GM23338 (cell line): ENCODE data around the gene AFF1.

Experiments
- CREB1 ChIP-seq: fragments of 250-450 bp; sonication (Bioruptor Pico); IDR thresholded peaks from 2 replicates; pipeline ENCODE4 v1.5.0; 2020; ENCODE audit warnings: low read depth, mild to moderate bottlenecking, moderate library complexity
- CTCF ChIP-seq, 2 experiments: fragments of 200-600 bp in 1 of 2; sonication (generic) in 1 of 2; conservative IDR thresholded peaks; 2 replicates each; pipeline versions ENCODE4 v1.5.1 to v1.6.1; 2016 to 2017; ENCODE audit warnings: antibody characterized with exemption in 2 of 2, low read depth in 2 of 2, mild to moderate bottlenecking in 2 of 2, moderate library complexity in 1 of 2
- ETS1 ChIP-seq: IDR thresholded peaks from 2 replicates; pipeline ENCODE4 v1.6.1; 2016; ENCODE audit warnings: antibody characterized with exemption
- EZH2 ChIP-seq: fragments of 200-600 bp; sonication (generic); IDR thresholded peaks from one replicate; pipeline ENCODE4 v1.8.0; 2017; ENCODE audit warnings: antibody characterized with exemption, mild to moderate bottlenecking, low read depth; ENCODE audit not compliant: unreplicated experiment
- EZH2phosphoT487 ChIP-seq: fragments of 200-600 bp; sonication (generic); IDR thresholded peaks from one replicate; pipeline ENCODE4 v1.8.1; 2018; ENCODE audit warnings: antibody characterized with exemption; ENCODE audit not compliant: unreplicated experiment
- JUNB ChIP-seq: IDR thresholded peaks from one replicate; pipeline ENCODE4 v1.6.1; 2016; ENCODE audit warnings: antibody characterized with exemption; ENCODE audit not compliant: unreplicated experiment
- POLR2AphosphoS5 ChIP-seq: IDR thresholded peaks from 2 replicates; pipeline ENCODE4 v1.6.1; 2016; ENCODE audit warnings: antibody characterized with exemption, low read depth
- REST ChIP-seq: IDR thresholded peaks from one replicate; pipeline ENCODE4 v1.6.1; 2018; ENCODE audit warnings: antibody characterized with exemption; ENCODE audit not compliant: unreplicated experiment
- STAT1 ChIP-seq: IDR thresholded peaks from one replicate; pipeline ENCODE4 v1.6.1; 2016; ENCODE audit warnings: antibody characterized with exemption; ENCODE audit not compliant: unreplicated experiment
- ZNF114 ChIP-seq: fragments of 250-450 bp; sonication (Bioruptor Pico); IDR thresholded peaks from 2 replicates; pipeline ENCODE4 v1.5.0; 2020; ENCODE audit warnings: mild to moderate bottlenecking, moderate library complexity
- ZNF331 ChIP-seq: fragments of 250-450 bp; sonication (Bioruptor Pico); IDR thresholded peaks from 2 replicates; pipeline ENCODE4 v1.5.0; 2020; ENCODE audit warnings: low read depth, mild to moderate bottlenecking, moderate library complexity

- TF ChIP-seq CTCF (conservative IDR thresholded peaks at IDR 0.05; ENCODE audit: low read depth in 2 of 2) = no peak
- no peak for TF ChIP-seq POLR2AphosphoS5
- TF ChIP-seq JUNB = no peak
- TF ChIP-seq CREB1 (CRISPR knock-in tag) = no peak
- TF ChIP-seq ZNF114 (CRISPR knock-in tag) = no peak
- TF ChIP-seq ETS1 = no peak
- no peak for TF ChIP-seq STAT1
- no peak for TF ChIP-seq EZH2
- TF ChIP-seq REST = no peak
- no peak for TF ChIP-seq EZH2phosphoT487
- TF ChIP-seq ZNF331 (CRISPR knock-in tag) = no peak
These were observed 181.4 kb downstream of the AFF1 start for GRCh38 chr4:87116231-87116630.
